HG03025 (cell line): ENCODE measurements around the gene RABL2B.

ENCODE experiments used
- ATAC-seq: cut with Tn5 transposase; IDR thresholded peaks from one replicate; pipeline ENCODE4 v1.9.1; 2021; ENCODE audit warnings: mild to moderate bottlenecking, moderate library complexity; ENCODE audit not compliant: unreplicated experiment, low FRiP score

Gene RABL2B

GRCh38 chr22:50724616-50725015 lies 58.8 kb downstream of the RABL2B start:
- ATAC-seq, result no peak

- ATAC-seq, result no peak
Observed at GRCh38 chr22:50723991-50724390, 59.4 kb downstream of the RABL2B start.

- no peak for ATAC-seq
Observed at GRCh38 chr22:50722716-50723428, 60.6 kb downstream of the RABL2B start.

- ATAC-seq, result no peak
Observed at GRCh38 chr22:50722048-50722701, 61.3 kb downstream of the RABL2B start.

- ATAC-seq, result no peak
Observed at GRCh38 chr22:50721257-50721844, 62.1 kb downstream of the RABL2B start.

- ATAC-seq, result no peak
Observed at GRCh38 chr22:50720301-50721256, 62.9 kb downstream of the RABL2B start.

GRCh38 chr22:50719814-50720300 lies 63.6 kb downstream of the RABL2B start:
- no peak for ATAC-seq

GRCh38 chr22:50718352-50718709 lies 65.1 kb downstream of the RABL2B start:
- no peak for ATAC-seq

- no peak for ATAC-seq
Observed at GRCh38 chr22:50717709-50718351, 65.6 kb downstream of the RABL2B start.
